ENCODE results near the gene TESK2. TPM values are rescaled to one million over a fixed set of nuclear protein-coding genes. Genes with fewer than 3 reads are reported as not detected.
A peak's percentile ranks its signal among the peaks of the same experiment; 100 is the strongest.

TESK2 gene
- total and polyA plus RNA-seq, 2 of the 13 experiments (the other 11 are each of a cell fraction or from before 2014, with no cell fraction given) = 5.5 to 9.6 TPM

- TF ChIP-seq, protein P1, sequence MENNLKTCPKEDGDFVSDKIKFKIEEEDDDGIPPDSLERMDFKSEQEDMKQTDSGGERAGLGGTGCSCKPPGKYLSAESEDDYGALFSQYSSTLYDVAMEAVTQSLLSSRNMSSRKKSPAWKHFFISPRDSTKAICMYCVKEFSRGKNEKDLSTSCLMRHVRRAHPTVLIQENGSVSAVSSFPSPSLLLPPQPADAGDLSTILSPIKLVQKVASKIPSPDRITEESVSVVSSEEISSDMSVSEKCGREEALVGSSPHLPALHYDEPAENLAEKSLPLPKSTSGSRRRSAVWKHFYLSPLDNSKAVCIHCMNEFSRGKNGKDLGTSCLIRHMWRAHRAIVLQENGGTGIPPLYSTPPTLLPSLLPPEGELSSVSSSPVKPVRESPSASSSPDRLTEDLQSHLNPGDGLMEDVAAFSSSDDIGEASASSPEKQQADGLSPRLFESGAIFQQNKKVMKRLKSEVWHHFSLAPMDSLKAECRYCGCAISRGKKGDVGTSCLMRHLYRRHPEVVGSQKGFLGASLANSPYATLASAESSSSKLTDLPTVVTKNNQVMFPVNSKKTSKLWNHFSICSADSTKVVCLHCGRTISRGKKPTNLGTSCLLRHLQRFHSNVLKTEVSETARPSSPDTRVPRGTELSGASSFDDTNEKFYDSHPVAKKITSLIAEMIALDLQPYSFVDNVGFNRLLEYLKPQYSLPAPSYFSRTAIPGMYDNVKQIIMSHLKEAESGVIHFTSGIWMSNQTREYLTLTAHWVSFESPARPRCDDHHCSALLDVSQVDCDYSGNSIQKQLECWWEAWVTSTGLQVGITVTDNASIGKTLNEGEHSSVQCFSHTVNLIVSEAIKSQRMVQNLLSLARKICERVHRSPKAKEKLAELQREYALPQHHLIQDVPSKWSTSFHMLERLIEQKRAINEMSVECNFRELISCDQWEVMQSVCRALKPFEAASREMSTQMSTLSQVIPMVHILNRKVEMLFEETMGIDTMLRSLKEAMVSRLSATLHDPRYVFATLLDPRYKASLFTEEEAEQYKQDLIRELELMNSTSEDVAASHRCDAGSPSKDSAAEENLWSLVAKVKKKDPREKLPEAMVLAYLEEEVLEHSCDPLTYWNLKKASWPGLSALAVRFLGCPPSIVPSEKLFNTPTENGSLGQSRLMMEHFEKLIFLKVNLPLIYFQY (CRISPR knock-in tag; IDR thresholded peaks at IDR 0.05; ENCODE audit: borderline replicate concordance) = no peak
- no peak for TF ChIP-seq FOXC1 (CRISPR knock-in tag; IDR thresholded peaks at IDR 0.05; ENCODE audit: borderline replicate concordance)
- 0 out of 2 replicates have a peak, but pooled peaks have one; percentile 12 for TF ChIP-seq ZNF83 (CRISPR knock-in tag; IDR thresholded peaks at IDR 0.05; ENCODE audit: borderline replicate concordance)
- no peak for TF ChIP-seq CREBL2 (CRISPR knock-in tag; IDR thresholded peaks at IDR 0.05; ENCODE audit: borderline replicate concordance)
- TF ChIP-seq ZSCAN22 (CRISPR knock-in tag; IDR thresholded peaks at IDR 0.05) = no peak
- no peak for TF ChIP-seq ZNF18 (CRISPR knock-in tag; IDR thresholded peaks at IDR 0.05; ENCODE audit: insufficient replicate concordance)
- TF ChIP-seq GLI4 (CRISPR knock-in tag; IDR thresholded peaks at IDR 0.05; ENCODE audit: borderline replicate concordance) = 0 out of 2 replicates have a peak, but pooled peaks have one; percentile 64
- no peak for TF ChIP-seq ZNF781 (CRISPR knock-in tag; IDR thresholded peaks at IDR 0.05; ENCODE audit: borderline replicate concordance, not compliant biosample characterization)
- no peak for TF ChIP-seq ZNF296 (CRISPR knock-in tag; conservative IDR thresholded peaks at IDR 0.05)
These were observed 790 bp downstream of the TESK2 start (continued) for GRCh38 chr1:45490121-45490625.
